K562 (cell line): Measurements from ENCODE around the gene MAML1. TPM values are rescaled to one million over a fixed set of nuclear protein-coding genes. Genes with fewer than 3 reads are reported as not detected.

Experiments used
- ATAC-seq: fragments of 200-7000 bp; cut with Tn5 transposase; 3 replicates; pipeline ENCODE4 v1.9.1; 2020; ENCODE audit warnings: moderate library complexity
- BruUV-seq: library from RNA; stranded (reverse); fragments of 400-500 nt; replicated peaks from 2 replicates; lab custom pipeline; 2021; lab: Mats Ljungman, UMichigan
- CTCF ChIA-PET: fragments of 300-600 bp; formaldehyde crosslinking; extraction: SDS; loops from one replicate; lab custom pipeline; 2021; ENCODE audit warnings: low intra/inter-chr PET ratio; lab: Yijun Ruan, JAX
- POLR2A ChIA-PET: fragments of 300-600, 350-650 bp; sonication (Branson Sonifier 250); formaldehyde crosslinking; extraction: SDS; loops from one replicate; lab custom pipeline; 2021; ENCODE audit warnings: antibody characterized with exemption, inconsistent platforms; lab: Yijun Ruan, JAX
- DNase-seq, 4 experiments: peaks; one replicate each; pipeline versions ENCODE4 v3.0.0 to v3.0.0-alpha.2; 2011 to 2018; ENCODE audit warnings: low spot score in 3 of 4, mixed read lengths in 3 of 4; ENCODE audit errors: extremely low read depth in 1 of 4
- FAIRE-seq: peaks from 2 replicates; lab custom pipeline; 2011; peaks lifted over from hg19 to GRCh38; lab: Jason Lieb, UNC
- H2AFZ ChIP-seq: 2 replicates; pipeline ENCODE4 v1.6.0; 2011; ENCODE audit warnings: low read depth, low read length, control low read depth, inconsistent platforms
- H3K27ac ChIP-seq: fragments of 200-600 bp; 3 replicates; pipeline ENCODE4 v1.8.0; 2011; ENCODE audit warnings: low read depth, mild to moderate bottlenecking, control low read depth, inconsistent platforms, low read length, moderate library complexity, mixed read lengths; ENCODE audit errors: extremely low read depth
- H3K27me3 ChIP-seq, 2 experiments: fragments of 300-600 bp in 1 of 2; 2 replicates in 1 of 2; 3 replicates in 1 of 2; pipeline versions ENCODE4 v1.6.0 to v1.8.0; 2011; ENCODE audit warnings: inconsistent platforms in 2 of 2, low read length in 2 of 2, mild to moderate bottlenecking in 1 of 2, mixed read lengths in 1 of 2, moderate library complexity in 1 of 2; ENCODE audit not compliant: control insufficient read depth in 2 of 2, insufficient read depth in 2 of 2
- H3K36me3 ChIP-seq: fragments of 300-600 bp; 3 replicates; pipeline ENCODE4 v1.8.0; 2011; ENCODE audit warnings: mild to moderate bottlenecking, low read length, inconsistent platforms; ENCODE audit not compliant: control insufficient read depth, insufficient read depth
- H3K4me1 ChIP-seq, 2 experiments: fragments of 200-600 bp in 1 of 2; replicated peaks in 1 of 2; 2 replicates in 1 of 2; 3 replicates in 1 of 2; pipeline versions ENCODE4 v1.5.1 to v1.8.0; 2011; ENCODE audit warnings: inconsistent platforms in 2 of 2, low read length in 2 of 2, mild to moderate bottlenecking in 1 of 2, mixed read lengths in 1 of 2, moderate library complexity in 1 of 2; ENCODE audit not compliant: control insufficient read depth in 2 of 2, insufficient read depth in 2 of 2
- H3K4me2 ChIP-seq: 2 replicates; pipeline ENCODE4 v1.6.1; 2011; ENCODE audit warnings: low read length, control low read depth, inconsistent platforms, mixed read lengths; ENCODE audit not compliant: insufficient read depth
- H3K4me3 ChIP-seq: fragments of 200-600 bp; sonication (generic), shearing (Covaris generic); 2 replicates; pipeline ENCODE4 v1.5.1; 2016; ENCODE audit warnings: control low read depth, inconsistent platforms
- H3K79me2 ChIP-seq: fragments of 200-600 bp; 3 replicates; pipeline ENCODE4 v1.8.0; 2011; ENCODE audit warnings: low read length, inconsistent platforms; ENCODE audit not compliant: control insufficient read depth, insufficient read depth
- H3K9ac ChIP-seq, 2 experiments: 2 replicates each; pipeline versions ENCODE4 v1.6.0 to v1.6.1; 2011; ENCODE audit warnings: low read depth in 2 of 2, low read length in 2 of 2, control low read depth in 1 of 2, inconsistent platforms in 1 of 2, mild to moderate bottlenecking in 1 of 2, mixed read lengths in 1 of 2; ENCODE audit not compliant: insufficient read depth in 1 of 2
- H3K9me1 ChIP-seq: one replicate; pipeline ENCODE4 v1.6.0; 2011; ENCODE audit warnings: inconsistent platforms, mild to moderate bottlenecking, low read length, moderate library complexity; ENCODE audit not compliant: control insufficient read depth, insufficient read depth
- H3K9me3 ChIP-seq: replicated peaks from 2 replicates; pipeline ENCODE4 v1.5.1; 2011; ENCODE audit warnings: low read depth, low read length, inconsistent platforms; ENCODE audit not compliant: control insufficient read depth, insufficient read depth
- H4K20me1 ChIP-seq: replicated peaks from 2 replicates; pipeline ENCODE4 v1.6.1; 2011; ENCODE audit warnings: low read length, inconsistent platforms, mixed read lengths; ENCODE audit not compliant: control insufficient read depth, insufficient read depth
- SRF ChIP-seq, 2 experiments: fragments of 250-450, 450-650 bp in 1 of 2; sonication (Bioruptor Pico) in 1 of 2; sonication (generic) in 1 of 2; formaldehyde crosslinking; IDR thresholded peaks; 2 replicates each; pipeline versions ENCODE4 v1.5.0 to v1.5.1; 2020 to 2022; ENCODE audit warnings: mild to moderate bottlenecking in 1 of 2, missing genetic modification reagents in 1 of 2
- VEZF1 ChIP-seq: fragments of 200-800 bp; sonication (Bioruptor generic); IDR thresholded peaks from 2 replicates; pipeline ENCODE4 v1.6.1; 2017; ENCODE audit warnings: missing genetic modification characterization, missing compliant biosample characterization
- WGBS: fragments of 100-300 bp; shearing (Covaris generic); methylation state at CpG from one replicate; pipeline ENCODE4 v1.1.6; 2016; ENCODE audit warnings: low coverage, mixed read lengths; ENCODE audit not compliant: insufficient coverage; ENCODE audit errors: missing lambda C conversion rate; 5-methylcytosine and 5-hydroxymethylcytosine counted together
- in situ Hi-C: fragments of 300-500 bp; cut with MboI; formaldehyde crosslinking; loops from 4 replicates; pipeline ENCODE4 v1.15.0; 2018; ENCODE audit warnings: inconsistent platforms, mixed read lengths
- intact Hi-C: fragments of 100-400 bp; cut with micrococcal nuclease; formaldehyde crosslinking; loops from 2 replicates; pipeline ENCODE4 v1.14.2; 2022
- polyA plus RNA-seq, 8 experiments: library from polyadenylated mRNA; depleted of rRNA in 4 of 8; stranded (reverse) in 5 of 8; unstranded in 3 of 8; fragments of >200 nt; fragmentation: Nextera tagmentation in 2 of 8; fragmentation: Illumina TruSeq in 1 of 8; extraction: Ambion mirVana in 2 of 8; extraction: Trizol in 1 of 8; gene quantifications; 2 replicates each; pipeline versions ENCODE4 v1.2.1 to v1.2.3, GENCODE V29; 2011 to 2014; ENCODE audit warnings: inconsistent platforms in 1 of 8, missing spikeins in 1 of 8
- total RNA-seq, 7 experiments: library from RNA; depleted of rRNA in 6 of 7; stranded (reverse); fragments of >200 nt in 6 of 7; fragmentation: Illumina TruSeq in 2 of 7; extraction: Trizol in 2 of 7; gene quantifications; 2 replicates each; pipeline versions ENCODE4 v1.2.1 to v1.2.3, GENCODE V29; 2011 to 2021; ENCODE audit warnings: low replicate concordance in 1 of 7

Gene MAML1
- total and polyA plus RNA-seq, 9 of the 15 experiments (the other 6 are each of a cell fraction or from before 2014, with no cell fraction given) = 0.32 to 18.4 (median 7.0) TPM

DNA sequence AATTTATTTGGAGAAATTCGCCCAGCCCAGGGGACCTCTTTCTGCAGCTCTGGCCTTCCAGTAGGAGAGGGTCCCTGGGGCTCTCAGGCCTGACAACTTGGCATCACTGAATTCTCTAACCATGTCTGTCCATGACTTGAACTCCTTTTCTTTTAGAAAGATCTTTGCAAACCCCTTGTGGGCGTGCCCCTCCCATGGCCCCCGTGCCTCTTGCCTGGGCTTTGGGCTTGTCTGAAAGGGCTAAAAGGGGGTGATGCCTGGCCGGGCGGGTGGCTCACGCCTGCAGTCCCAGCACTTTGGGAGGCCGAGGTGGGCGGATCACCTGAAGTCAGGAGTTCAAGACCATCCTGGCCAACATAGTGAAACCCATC is 84.8 kb downstream of the MAML1 start:
- peaks cover 45% of the 10 kb centered on the region; the same call in 2 of the 3 replicates for H3K36me3 ChIP-seq
- POLR2A ChIA-PET = interaction anchor here (1.6 kb wide), 1 partner anchor 10 kb away, joined by 4 read pairs; no protein-coding TSS in a partner anchor

More for the DNA sequence above, 84.8 kb downstream of the MAML1 start:
- no peak overlapping the region for H2AFZ ChIP-seq
- H3K9me1 ChIP-seq = peaks cover 6% of the 10 kb centered on the region
- H3K27me3 ChIP-seq = no peaks in the 10 kb centered on the region
- intact Hi-C loops = no loop called here
- H4K20me1 ChIP-seq = peaks cover 13% of the 10 kb centered on the region
- no peak overlapping the region for H3K9ac ChIP-seq
- no peak overlapping the region for H3K4me3 ChIP-seq
- no peak for ATAC-seq
- BruUV-seq = no TSS peak
- peaks cover 69% of the 10 kb centered on the region for H3K79me2 ChIP-seq
- H3K4me2 ChIP-seq = no peak overlapping the region
- 0 out of 2 replicates have a peak, but pooled peaks have one; percentile 3 for TF ChIP-seq VEZF1 (CRISPR knock-in tag)
- TF ChIP-seq SRF (CRISPR knock-in tag; IDR thresholded peaks at IDR 0.05) = no peak
- TF ChIP-seq, all 486 proteins: peak for 1
- 89% methylated on average over 7 of the region's 8 CpGs for WGBS
- no peak for FAIRE-seq
- in situ Hi-C loops = no loop called here
- no peak for DNase-seq
- CTCF ChIA-PET = no interaction called here
- H3K9me3 ChIP-seq = no peaks in the 10 kb centered on the region
- H3K27ac ChIP-seq = peak overlapping the region; percentile 40; the same call in 2 of the 3 replicates
- peaks cover 39 to 72% of the 10 kb centered on the region in 2 experiments for H3K4me1 ChIP-seq
